ENCODE results near the gene OXA1L. TPM values are rescaled to one million over a fixed set of nuclear protein-coding genes. Genes with fewer than 3 reads are reported as not detected.

OXA1L gene
- 56.3 and 101 TPM in 2 replicates for total RNA-seq

GRCh38 chr14:22766457-22767322, at the start of gene OXA1L:
OXA1L (plus strand) TSS chr14:22766688; CDS start chr14:22766702, 14 bp downstream.

GRCh38 chr14:22814941-22815713, 48.6 kb downstream of the OXA1L start, which contains the start of gene SLC7A7:
SLC7A7 (minus strand) TSS chr14:22815435; CDS start chr14:22813398, 2,037 bp downstream.

Small RNA genes lying within 50 kb of the gene (small RNA-seq; reads per million reads assigned to genes)
- not detected for gene RF00588 (ENCODE audit: low replicate concordance)

Other genes starting within 250 kb of the OXA1L start
- gene DAD1, start 177.5 kb upstream of the OXA1L start, total RNA-seq: 227 and 324 TPM in 2 replicates
- gene ABHD4, start 168.4 kb upstream of the OXA1L start, total RNA-seq: 11.6 and 45.7 TPM in 2 replicates
- not detected in 2 replicates for gene OR6J1, start 122.3 kb upstream of the OXA1L start, total RNA-seq
- 7.4 and 26.5 TPM in 2 replicates for gene SLC7A7, start 48.7 kb downstream of the OXA1L start, total RNA-seq
- 35.5 and 42.1 TPM in 2 replicates for gene MRPL52, start 63.2 kb downstream of the OXA1L start, total RNA-seq
- gene MMP14, start 69.9 kb downstream of the OXA1L start, total RNA-seq: 664 and 991 TPM in 2 replicates
- 147 and 218 TPM in 2 replicates for gene LRP10, start 105.1 kb downstream of the OXA1L start, total RNA-seq
- 0.22 TPM in 1 of 2 replicates, not detected in the other for gene REM2, start 116.5 kb downstream of the OXA1L start, total RNA-seq
- 109 and 135 TPM in 2 replicates for gene RBM23, start 152.5 kb downstream of the OXA1L start, total RNA-seq
- gene PRMT5, start 162.7 kb downstream of the OXA1L start, total RNA-seq: 81.0 and 87.8 TPM in 2 replicates
- gene HAUS4, start 190.4 kb downstream of the OXA1L start, total RNA-seq: 19.7 and 32.2 TPM in 2 replicates
- gene AJUBA, start 215.9 kb downstream of the OXA1L start, total RNA-seq: 50.4 and 91.7 TPM in 2 replicates
- 6.2 and 6.6 TPM in 2 replicates for gene C14orf93, start 243.5 kb downstream of the OXA1L start, total RNA-seq

Measured in placental pericyte (primary cell).